ENCODE data around the gene DLGAP3. TPM values are rescaled to one million over a fixed set of nuclear protein-coding genes. Genes with fewer than 3 reads are reported as not detected.

Gene DLGAP3
- total and polyA plus RNA-seq, 2 of the 13 experiments (the other 11 are each of a cell fraction or from before 2014, with no cell fraction given) = 0.03 to 0.04 TPM

DNA sequence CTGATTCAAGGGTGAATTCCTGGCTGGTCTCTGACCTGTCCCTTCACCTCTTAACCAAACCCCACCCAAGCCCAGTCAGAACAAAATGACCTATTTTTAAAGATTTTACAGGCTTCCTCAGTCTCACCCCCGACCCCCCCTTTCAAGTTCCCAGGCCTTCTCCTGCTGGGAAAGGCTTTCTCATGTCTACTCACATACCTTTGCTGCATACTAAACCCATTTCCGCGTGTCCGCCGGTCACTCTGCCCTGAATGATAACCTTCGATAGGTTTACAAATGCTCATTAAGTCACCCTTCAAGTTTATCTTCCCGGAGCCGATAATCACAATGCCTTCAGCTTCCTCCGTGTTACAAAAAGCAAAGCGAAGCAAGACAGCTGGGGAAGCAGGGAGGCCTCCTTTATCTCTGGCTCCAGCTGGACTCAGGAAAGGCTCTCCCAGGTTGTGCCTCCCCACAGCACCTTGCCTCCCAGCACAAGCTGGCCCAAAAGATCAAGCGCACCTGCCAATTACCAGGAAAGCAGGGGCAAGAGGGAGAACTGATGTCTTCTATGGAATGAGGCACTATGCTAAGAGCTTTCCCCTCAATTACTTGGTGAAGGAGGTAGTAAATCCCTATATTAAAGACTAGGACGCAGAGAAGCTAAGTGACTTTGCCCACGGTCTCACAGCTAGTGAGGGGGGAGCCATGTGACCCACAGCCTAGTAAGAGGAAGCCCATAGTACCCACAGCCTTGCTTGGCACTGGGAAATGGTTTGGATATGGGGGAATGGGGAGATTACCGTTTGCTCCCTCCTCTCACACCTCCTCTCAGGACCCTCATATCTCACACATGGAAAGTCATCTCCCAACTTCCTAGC, 85.8 kb downstream of the DLGAP3 start (continued):
- TF ChIP-seq GFI1 (CRISPR knock-in tag; IDR thresholded peaks at IDR 0.05; ENCODE audit: borderline replicate concordance) (no peak), ZNF724P (CRISPR knock-in tag; IDR thresholded peaks at IDR 0.05; ENCODE audit: borderline replicate concordance) (no peak), ONECUT2 (CRISPR knock-in tag; IDR thresholded peaks at IDR 0.05) (no peak)
- TF ChIP-seq, protein P1, sequence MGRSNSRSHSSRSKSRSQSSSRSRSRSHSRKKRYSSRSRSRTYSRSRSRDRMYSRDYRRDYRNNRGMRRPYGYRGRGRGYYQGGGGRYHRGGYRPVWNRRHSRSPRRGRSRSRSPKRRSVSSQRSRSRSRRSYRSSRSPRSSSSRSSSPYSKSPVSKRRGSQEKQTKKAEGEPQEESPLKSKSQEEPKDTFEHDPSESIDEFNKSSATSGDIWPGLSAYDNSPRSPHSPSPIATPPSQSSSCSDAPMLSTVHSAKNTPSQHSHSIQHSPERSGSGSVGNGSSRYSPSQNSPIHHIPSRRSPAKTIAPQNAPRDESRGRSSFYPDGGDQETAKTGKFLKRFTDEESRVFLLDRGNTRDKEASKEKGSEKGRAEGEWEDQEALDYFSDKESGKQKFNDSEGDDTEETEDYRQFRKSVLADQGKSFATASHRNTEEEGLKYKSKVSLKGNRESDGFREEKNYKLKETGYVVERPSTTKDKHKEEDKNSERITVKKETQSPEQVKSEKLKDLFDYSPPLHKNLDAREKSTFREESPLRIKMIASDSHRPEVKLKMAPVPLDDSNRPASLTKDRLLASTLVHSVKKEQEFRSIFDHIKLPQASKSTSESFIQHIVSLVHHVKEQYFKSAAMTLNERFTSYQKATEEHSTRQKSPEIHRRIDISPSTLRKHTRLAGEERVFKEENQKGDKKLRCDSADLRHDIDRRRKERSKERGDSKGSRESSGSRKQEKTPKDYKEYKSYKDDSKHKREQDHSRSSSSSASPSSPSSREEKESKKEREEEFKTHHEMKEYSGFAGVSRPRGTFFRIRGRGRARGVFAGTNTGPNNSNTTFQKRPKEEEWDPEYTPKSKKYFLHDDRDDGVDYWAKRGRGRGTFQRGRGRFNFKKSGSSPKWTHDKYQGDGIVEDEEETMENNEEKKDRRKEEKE (IDR thresholded peaks at IDR 0.05) = no peak
- TF ChIP-seq, protein P2, sequence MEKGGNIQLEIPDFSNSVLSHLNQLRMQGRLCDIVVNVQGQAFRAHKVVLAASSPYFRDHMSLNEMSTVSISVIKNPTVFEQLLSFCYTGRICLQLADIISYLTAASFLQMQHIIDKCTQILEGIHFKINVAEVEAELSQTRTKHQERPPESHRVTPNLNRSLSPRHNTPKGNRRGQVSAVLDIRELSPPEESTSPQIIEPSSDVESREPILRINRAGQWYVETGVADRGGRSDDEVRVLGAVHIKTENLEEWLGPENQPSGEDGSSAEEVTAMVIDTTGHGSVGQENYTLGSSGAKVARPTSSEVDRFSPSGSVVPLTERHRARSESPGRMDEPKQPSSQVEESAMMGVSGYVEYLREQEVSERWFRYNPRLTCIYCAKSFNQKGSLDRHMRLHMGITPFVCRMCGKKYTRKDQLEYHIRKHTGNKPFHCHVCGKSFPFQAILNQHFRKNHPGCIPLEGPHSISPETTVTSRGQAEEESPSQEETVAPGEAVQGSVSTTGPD (CRISPR knock-in tag; IDR thresholded peaks at IDR 0.05) = no peak

DNA sequence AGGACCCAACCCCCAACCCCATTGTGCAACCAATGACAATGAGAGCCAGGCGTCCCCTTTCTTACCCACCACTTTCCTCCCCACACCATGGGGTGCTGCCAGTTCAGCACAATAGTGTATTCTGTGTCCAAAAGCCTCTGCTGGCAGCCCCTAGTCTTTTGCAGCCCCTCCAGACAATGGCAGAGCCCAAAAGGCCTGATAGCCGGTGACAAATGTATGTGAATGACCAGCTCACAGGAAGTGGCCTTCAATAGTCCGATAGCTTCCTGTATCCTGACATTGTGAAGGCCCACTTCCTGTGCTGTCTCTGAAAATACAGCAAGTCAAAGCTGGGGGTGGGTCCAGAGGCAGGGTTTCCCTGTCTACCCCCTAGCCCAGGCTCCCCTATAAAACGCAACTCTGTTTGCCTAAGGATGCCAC, 86.5 kb downstream of the DLGAP3 start:
- FAIRE-seq (no peak), ATAC-seq (no peak), DNase-seq (ENCODE audit: low spot score) (no peak)
- H4K20me1 ChIP-seq (ENCODE audit: insufficient read depth, low read length) = no peaks in the 10 kb centered on the region; the same call in 1 of the 2 replicates
- H3K4me2 ChIP-seq (ENCODE audit: low read depth, low read length) = no peak overlapping the region
- no peak overlapping the region for H3K9ac ChIP-seq (ENCODE audit: insufficient read depth, low read depth, low read length)
- CTCF ChIA-PET (ENCODE audit: low intra/inter-chr PET ratio, low total read pairs) = no interaction called here
- no peaks in the 10 kb centered on the region for H3K36me3 ChIP-seq (replicated peaks in 1 of 2; ENCODE audit: control insufficient read depth in 1 of 2, insufficient read depth in 2 of 2, low read length in 2 of 2)
- H3K27ac ChIP-seq (ENCODE audit: extremely low read length, insufficient read depth, low read length) = no peak overlapping the region
- POLR2A ChIA-PET = interaction anchor here (2.5 kb wide), 1 partner anchor 17 kb away, joined by 13 read pairs; the partner anchor contains the start of gene SMIM12
- TF ChIP-seq GABPA (IDR thresholded peaks at IDR 0.05; ENCODE audit: low read depth, low read length) (no peak), GABPA (CRISPR knock-in tag; IDR thresholded peaks at IDR 0.05; ENCODE audit: low read depth) (peak; percentile 23; the same call in 1 of the 2 replicates), POLR2G (IDR thresholded peaks at IDR 0.05; ENCODE audit: low read depth, low read length) (no peak)
- no peak overlapping the region for H2AFZ ChIP-seq (ENCODE audit: low read length)
- peaks cover 1 to 6% of the 10 kb centered on the region in 2 experiments; a peak in 1 of 5 replicates for H3K27me3 ChIP-seq (ENCODE audit: control insufficient read depth in 1 of 2, insufficient read depth in 2 of 2, low read length in 2 of 2)
- intact Hi-C loops (cut with micrococcal nuclease; ENCODE audit: unreplicated experiment) (no loop called here), in situ Hi-C loops (cut with HindIII; ENCODE audit: extremely low pct_ligation_motif_present, low pct_unique_long_range_greater_than_20kb) (no loop called here)
- no peaks in the 10 kb centered on the region for H3K9me3 ChIP-seq (ENCODE audit: low read length)
- no peaks in the 10 kb centered on the region for H3K79me2 ChIP-seq (ENCODE audit: insufficient read depth, low read length)
- no peak overlapping the region for H3K4me3 ChIP-seq (replicated peaks in 1 of 3; ENCODE audit: insufficient read depth in 1 of 3, low read depth in 2 of 3, low read length in 3 of 3)
- BruUV-seq (replicated peaks) = no TSS peak
- H3K4me1 ChIP-seq (ENCODE audit: insufficient read depth, low read length) = peaks cover 51% of the 10 kb centered on the region
- 60% methylated on average over 3 of the region's 4 CpGs for WGBS (ENCODE audit: low lambda C conversion rate)

Measured in HepG2 (cell line).